ENCODE data around the gene BRD7.
"Not testable (repeated sequence)": the region's sequence is repeated elsewhere in the genome, so short reads cannot be mapped to it uniquely, and the experiment has no call there.

Gene BRD7

DNA sequence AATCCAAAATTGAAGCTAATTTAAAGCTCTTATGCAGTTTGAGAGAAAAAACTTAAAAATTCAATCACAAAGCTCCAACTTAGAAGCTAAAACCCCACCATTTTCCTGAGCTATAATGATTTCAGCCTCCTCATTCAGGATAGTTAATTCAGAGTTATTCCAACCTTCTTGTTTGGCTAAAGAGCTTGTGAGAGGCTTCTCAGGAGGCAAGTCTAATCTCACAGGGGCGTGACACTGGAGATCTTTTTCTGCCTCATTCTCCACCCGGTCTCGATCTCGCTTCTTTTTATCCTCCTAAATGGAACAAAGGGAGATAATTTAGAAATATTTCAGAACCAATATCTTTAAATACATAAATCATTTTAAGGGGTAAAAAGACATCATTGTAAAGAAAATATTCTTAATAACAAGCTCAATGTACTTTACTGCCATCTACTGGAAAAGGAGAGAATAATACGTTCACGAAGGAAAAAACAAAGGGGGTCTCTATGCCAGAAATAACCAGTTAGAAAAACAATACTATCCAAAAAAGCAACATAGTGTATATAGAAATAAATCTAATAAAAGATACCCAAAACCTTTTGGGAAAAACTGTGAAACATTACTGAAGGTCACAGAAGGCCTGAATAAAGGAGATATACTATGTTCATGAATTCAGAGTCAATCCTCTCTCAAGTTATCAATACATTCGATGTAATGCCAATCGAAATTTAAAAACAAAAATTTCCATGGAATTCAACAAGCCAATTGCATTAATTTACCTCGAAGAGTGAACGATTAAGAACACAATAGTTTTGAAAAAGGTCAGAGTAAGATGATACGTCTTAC is 13.9 kb downstream of the BRD7 start:
- peak; percentile 32 for DNase-seq (ENCODE audit: low spot score)

DNA sequence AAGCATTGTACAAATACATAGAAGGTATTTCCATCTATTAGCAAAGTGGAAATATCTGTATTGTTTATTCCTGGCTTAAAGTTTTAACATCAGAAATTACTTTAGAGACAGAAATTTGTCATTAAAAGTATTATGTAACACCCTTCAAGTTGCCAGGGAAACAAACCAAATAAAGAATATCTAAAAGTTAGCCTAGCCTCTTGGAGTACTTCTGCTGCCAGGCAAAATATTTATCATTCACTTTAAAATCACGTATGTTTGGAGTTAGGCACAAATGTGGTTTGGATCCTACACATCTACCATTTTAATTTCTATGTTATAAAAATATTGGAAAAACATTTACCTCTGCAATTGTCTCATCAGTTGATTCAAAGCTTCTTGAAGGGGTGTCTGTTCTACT is 14.7 kb downstream of the BRD7 start:
- DNase-seq (ENCODE audit: low spot score) = no peak

DNA sequence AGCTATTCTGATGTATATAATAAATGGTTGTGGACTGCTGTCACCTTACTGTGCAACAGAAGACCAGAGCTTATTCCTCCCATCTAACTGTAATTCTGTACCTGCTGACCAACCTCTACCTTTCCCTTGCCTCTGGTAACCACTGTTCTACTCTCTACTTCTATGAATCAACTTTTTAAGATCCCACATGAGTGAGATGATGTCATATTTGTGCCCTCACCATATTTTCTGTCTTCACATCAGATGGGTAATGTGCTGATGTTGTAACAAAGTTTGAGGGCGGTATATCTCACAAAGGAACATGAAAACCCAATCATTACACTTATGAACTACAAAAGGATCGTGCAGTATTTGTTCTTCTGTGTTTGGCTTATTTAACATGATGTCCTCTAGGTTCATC is 16.8 kb downstream of the BRD7 start:
- DNase-seq (ENCODE audit: low spot score) = no peak

DNA sequence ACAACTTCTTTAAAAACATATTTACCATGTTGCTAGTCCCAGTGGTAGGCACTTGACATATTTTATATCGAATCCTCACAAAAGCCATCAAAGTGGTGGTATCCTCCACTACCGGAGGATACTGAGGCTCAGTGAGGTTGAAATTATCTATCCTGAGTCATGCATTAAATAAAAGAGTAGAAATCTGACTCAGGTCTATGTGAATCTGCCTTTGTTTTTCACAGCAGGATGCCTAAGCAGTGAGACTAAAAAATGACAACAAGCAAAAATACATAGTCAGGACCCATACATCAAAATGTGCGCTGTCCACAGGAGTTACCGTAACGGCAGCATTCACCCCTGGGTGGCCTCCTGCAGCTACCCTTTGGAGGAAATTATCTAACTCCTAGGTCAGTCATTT is 17.7 kb downstream of the BRD7 start:
- DNase-seq (ENCODE audit: low spot score) = no peak

DNA sequence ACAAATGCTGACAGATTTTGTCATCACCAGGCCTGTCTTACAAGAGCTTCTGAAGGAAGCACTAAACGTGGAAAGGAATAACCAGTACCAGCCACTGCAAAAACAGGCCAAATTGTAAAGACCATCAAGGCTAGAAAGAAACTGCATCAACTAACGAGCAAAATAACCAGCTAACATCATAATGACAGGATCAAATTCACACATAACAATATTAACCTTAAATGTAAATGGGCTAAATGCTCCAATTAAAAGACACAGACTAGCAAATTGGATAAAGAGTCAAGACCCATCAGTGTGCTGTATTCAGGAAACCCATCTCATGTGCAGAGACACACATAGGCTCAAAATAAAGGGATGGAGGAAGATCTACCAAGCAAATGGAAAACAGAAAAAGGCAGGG is 23.6 kb downstream of the BRD7 start:
- not testable (repeated sequence) for DNase-seq (ENCODE audit: low spot score)

DNA sequence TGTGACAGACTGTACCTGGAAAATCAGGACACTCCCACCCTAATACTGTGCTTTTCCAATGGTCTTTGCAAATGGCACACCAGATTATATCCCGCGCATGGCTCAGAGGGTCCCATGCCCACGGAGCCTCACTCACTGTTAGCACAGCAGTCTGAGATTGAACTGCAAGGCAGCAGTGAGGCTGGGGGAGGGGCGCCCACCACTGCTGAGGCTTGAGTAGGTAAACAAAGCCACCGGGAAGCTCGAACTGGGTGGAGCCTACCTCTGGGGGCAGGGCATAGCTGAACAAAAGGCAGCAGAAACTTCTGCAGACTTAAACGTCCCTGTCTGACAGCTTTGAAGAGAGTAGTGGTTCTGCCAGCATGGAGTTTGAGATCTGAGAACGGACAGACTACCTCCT is 25.2 kb downstream of the BRD7 start:
- DNase-seq (ENCODE audit: low spot score) = not testable (repeated sequence)

DNA sequence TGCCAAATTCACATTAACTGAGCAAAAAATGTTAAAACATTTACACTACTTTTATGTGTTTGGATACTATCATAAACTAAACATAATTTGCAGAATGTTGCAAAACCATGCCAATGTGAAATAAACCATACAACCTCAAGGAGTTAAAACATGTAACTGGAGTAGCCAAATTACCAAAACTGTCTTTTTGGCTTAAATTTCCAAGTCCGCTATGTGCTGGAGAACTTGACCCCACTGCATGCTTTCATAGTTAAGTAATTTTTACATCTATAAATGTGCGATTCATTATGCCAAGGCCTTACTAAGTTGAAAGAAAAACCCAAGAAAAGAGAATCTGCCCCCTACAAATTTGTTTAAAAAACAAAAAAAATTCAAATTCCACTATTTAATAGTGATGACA is 28.2 kb downstream of the BRD7 start:
- DNase-seq (ENCODE audit: low spot score) = no peak

DNA sequence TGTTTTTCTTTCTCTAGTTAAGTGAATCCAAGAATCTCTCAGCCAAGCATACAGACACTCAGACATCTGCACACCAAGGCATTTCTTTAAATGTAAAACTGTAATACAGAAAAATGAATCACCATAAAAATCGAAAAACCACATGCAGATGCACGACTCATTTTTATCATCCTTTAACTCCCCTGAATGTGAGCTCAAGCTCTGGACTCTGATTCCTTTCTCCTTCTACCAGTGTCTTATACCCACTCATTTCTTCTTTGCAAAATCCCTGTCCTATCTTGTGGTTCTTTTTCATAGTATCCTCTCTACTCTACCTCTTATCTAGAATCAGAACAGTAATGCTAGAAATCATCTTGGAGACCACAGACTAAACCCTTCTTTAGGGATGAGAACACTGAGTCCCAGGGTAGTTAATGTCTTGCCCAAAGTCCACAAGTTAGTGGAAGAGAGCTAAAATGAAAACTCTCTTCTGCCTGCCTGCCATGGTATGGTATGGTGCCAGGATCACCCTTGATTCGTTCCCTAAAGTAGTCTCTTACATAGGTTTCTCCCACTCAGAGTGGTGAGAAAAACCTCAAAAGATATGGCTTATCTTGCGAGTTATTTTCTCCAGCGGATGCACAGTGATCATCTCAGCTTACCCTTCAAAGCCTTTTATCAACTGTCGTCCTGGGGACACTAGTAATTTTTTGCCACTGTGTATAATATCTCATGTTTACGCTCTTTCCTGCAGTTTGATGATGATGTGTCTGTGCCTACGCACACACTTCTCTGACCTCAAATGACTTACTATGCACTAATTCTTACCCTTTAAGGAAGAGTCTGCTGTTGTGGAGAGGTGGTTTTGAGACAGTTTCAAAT is 30.2 kb downstream of the BRD7 start:
- DNase-seq (ENCODE audit: low spot score) = no peak

DNA sequence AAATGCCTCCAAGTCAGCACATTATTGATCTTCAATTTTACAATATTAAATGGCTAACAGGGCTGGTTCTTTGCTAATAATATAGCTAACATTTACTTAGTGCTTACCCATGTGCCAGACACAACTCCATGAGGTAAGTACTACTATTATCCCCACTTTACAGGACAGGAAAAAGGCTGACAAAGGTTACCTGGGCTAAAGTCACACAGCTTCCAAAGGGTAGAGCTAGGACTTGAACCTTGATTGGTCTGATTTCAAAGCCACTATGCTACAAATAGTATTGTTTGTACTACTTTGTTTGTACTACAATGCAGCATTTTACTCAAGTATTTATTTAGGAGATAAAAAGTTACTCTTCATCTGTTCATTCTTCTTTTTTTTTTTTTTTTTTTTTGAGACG is 31.9 kb downstream of the BRD7 start:
- DNase-seq (ENCODE audit: low spot score) = no peak

DNA sequence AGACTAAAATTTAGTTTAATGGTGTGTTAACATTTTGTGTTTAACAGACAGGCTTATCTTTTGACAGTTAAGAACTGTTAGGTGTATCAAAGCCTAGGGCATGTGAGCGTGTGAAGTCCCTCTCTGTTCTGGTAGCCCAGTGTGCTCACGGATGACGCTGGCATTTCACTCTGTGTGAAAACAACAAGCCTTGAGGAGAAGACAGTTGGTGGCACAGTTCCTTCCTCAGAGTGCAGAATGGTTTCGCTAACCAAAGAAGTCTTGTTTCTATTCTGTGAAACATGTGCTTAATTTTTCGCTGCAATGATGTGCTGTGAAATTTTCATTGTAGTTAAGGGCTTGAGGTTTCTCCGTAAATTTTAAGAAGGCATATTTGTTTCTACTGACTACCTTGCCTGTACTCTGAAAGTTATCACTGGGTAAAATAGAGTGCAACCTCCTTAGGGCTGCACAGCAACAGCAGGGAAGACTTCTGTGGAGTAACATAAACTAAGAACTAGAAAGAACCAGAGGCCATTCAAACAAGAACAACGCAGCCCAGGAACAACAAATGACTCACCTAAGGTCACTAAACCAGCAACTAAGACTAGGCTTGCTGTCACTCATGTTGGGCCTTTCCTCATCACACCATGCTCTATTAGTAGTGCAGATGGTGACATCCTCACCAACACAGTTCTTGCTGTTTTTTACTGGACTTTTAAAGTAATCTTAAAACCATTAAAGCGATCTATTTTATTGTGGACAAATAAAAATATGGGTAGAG is 33.4 kb downstream of the BRD7 start:
- DNase-seq (ENCODE audit: low spot score) = no peak

DNA sequence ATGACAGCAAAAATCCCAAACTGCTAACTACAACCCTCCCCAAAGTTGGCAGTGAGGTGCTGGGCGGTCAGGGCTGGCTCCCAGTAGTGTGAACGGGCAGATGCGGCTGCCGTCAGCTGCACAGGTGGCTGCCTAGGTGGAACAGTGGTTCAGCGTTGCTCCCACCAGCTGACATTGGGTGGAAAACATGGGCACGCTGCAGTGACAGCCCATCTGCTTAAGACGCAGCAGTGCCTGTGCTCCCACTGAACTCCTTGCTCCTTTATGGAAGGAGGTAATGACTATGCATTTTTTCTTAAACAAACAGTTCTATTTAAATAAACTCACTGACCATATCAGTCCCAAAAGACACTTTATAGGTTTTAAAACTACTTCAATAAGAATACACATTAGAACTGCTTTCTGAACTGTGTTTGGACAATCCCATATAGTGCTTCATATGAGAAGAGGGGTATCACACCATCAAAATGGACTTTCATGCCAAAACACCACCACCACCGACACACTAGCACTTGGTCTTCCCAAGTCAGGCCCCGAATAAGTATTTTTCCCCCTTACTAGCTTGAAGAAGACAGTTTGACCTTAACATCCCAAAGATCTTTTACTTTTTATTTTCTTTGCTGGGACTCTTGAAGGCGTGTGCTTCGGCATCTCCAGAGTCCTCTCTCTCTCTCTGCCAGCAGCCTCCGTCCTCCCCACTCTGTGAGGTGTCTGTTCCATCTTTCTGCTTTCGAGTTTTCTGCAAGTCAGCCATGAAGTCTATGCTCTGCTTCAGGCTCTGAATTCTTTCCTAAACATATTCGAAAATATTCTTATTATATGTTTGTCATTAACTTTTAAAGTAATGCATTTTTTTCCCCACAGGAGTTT is 34.4 kb downstream of the BRD7 start:
- DNase-seq (ENCODE audit: low spot score) = no peak

DNA sequence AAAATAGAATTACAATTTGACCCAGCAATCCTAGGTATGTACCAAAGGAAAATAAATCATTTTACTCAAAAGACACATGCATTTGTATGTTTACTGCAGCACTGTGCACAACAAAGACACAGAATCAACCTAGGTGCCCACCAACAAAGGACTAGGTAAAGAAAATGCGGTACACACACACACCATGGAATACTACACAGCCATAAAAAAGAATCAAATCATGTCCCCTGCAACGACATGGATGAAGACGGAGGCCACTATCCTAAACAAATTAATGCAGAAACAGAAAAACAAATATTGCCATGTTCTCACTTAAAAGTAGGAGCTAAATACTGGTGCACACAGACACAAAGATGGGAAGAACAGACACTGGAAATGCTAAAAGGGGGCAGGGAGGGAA is 36.2 kb downstream of the BRD7 start:
- no peak for DNase-seq (ENCODE audit: low spot score)

DNA sequence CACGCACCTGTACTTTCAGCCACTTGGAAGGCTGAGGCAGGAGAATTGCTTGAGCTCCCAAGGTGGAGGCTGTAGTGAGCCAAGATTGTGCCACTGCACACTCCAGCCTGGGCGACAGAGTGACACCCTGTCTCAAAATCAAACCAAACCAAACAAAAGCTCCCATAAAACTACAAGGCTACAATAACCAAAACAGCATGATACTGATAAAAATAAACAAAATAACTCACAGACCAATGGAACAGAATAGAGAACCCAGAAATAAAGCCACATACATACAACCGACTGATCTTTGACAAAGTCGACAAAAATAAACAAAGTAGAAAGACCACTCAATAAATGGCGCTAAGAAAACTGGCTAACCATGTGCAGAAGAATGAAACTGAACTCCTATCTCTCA is 37.2 kb downstream of the BRD7 start:
- DNase-seq (ENCODE audit: low spot score) = no peak

DNA sequence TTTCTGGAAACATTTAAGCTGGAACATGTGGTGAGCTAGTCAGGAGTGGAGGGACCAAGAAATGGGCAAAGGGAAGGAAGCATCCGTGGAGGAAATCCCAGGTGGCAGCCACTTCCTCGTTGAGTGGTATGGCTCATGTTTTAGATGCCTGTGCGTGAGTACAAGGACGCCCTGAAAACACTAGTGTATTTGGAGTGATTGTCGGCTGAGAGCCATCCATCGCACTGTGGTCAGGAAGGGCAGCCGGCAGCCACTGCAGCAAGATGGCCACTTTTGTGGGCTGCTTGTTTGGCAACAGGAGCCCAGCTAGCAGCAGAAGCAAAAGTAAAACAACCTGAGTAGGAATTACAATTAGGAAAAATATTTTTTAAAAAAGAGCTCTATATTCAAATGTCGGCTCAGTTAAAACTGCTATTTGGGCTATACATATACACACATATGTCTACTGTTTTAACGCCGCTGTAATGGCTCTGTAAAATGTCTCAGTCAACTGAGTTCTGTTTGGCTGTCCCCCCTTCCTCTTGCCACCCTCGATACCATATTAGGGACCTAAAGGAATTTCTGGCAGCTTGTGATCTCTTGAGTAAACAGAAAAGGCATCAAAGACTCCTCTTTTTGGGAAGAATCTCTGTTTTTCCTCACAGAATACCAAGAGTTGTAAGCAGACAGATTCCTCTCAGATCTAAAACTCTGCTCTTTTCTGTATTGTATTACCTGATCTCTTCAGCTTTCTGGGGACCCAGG is 39.2 kb downstream of the BRD7 start:
- no peak for DNase-seq (ENCODE audit: low spot score)

DNA sequence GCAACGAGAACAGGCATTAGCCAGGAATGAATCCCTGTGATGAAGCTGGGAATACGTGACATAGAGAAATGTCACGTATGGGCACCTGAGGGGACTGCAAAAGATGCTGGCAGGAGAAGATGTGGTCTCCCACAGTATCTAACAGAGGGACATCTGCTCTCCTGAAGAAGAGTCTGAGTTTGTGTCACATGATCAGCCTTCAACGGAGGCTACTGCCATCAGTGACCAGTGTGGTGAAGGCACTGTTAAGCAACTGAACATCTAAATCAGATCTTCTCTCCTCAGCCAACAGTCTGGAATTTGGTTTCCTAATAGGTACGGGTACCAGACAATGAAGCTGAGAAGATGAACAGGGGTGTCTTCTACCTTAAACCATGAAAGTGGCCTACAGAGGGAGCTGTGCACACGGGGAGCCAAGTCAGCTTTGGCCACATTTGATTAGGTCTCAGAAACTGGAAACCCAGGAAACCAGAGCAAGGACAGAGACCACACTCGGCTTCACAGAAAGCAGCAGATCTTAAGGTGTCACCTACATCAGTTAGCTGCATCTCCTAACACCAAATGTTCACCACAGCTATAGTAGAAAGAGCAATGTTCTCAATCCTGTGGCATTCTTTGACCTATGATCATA is 41.8 kb downstream of the BRD7 start:
- DNase-seq (ENCODE audit: low spot score) = no peak

DNA sequence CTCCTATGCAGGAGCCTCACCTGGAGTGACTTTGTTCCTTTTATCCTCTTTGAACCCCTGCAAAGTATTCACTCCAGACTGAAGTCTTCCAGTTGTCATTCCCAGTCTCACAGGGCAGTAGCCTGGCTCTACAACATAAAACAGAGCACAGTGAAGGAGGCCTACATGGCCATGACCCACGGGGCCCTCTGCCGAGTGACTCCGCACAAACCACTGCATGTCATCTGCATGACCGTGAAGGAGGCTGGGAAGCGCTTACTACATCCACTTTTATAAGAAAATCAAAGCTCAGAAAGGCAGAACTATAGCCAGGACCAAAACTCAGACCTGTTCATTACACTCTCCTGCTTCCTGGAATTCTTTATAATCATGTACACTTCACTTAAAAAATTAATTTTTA is 42.5 kb downstream of the BRD7 start:
- no peak for DNase-seq (ENCODE audit: low spot score)

DNA sequence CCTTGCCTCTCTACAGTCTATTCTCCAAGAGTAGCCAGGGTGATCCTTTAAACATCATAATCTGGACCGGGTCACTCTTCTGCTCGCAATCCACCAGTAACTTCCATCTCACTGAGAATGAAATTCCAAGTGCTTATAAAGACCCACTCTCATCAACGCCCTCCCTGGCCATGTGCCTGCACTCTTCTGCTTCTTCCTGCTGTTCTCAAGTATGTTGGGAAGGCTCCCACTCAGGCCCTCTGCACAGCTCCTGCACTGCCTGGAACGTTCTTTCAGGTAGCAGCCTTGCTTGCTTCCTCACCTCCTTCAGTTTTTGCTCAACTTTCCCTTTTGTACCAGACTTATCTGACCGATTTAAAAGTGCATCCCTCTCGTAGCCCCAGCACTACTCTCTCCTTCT is 44.4 kb downstream of the BRD7 start:
- DNase-seq (ENCODE audit: low spot score) = no peak

DNA sequence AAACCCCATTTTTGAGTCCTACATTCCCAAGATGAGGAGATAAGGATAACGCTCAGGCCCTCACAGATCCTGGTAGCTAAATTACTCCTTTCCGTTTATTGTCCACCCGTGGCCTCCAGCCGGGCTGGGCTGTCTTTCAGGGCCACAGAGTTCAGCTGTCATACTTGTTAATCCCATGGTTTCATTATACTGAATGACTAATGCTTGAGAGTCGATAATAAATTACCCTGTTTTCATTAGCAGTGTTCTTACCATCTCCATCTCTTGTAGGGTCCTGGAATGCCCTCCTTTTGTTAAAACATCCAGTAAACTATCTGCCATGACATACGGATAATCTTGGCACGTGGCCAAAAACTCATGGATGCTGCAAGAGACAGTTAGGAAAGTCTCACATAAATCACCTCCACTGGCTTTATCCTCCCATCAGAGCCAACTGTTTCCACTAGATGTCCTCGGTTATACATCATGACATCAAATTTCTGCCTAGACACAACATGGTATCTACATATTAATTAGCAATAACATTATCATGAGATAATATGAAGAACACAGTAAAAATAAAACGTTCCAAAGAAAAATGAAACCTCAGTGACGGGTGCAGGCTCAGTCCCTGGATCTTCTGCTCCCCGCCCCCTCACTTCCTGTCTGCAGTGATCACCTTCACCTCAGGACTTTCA is 45.3 kb downstream of the BRD7 start:
- DNase-seq (ENCODE audit: low spot score) = no peak

DNA sequence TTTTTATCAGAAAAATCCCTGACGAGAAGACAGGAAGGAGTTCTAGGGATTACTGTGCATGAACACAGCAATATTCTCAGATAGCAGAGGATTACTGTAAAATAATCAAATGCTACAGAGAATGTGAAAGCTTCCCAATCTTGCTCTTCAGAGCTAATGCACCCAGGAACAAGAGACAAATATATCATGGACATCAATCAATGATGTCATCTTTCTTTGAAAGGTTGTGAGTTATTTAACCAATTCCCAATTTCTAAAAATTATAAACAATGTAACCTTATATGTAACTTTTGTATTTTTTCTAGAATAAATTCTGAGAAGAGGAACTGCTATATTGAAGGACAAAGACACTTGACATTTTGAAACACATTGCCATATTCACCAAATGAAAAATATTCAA is 46.5 kb downstream of the BRD7 start:
- DNase-seq (ENCODE audit: low spot score) = no peak

DNA sequence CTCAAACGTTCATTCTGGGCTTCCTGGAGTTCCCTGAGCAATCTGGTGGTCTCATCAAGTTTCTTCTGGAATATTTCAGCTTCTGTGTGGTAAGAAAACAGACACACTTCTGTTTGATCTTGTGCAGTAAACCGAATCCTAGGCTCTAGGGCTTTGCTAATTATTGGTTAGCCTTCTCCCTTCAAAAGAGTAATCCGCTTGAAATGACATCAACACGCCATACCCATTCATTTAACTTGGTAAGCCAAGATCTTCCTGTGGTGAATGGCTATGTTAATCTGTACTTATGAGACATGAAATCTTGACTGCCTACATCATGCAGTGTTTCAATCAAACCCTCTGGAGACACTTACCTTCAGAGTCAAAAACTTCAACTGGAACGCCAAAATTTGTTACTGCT is 48.5 kb downstream of the BRD7 start:
- DNase-seq (ENCODE audit: low spot score) = no peak
